ENCODE results near the gene NUDT14. TPM values are rescaled to one million over a fixed set of nuclear protein-coding genes. Genes with fewer than 3 reads are reported as not detected.

NUDT14 gene
- total and polyA plus RNA-seq, 2 experiments from 2014 or later, result 14.8 to 38.4 TPM

DNA sequence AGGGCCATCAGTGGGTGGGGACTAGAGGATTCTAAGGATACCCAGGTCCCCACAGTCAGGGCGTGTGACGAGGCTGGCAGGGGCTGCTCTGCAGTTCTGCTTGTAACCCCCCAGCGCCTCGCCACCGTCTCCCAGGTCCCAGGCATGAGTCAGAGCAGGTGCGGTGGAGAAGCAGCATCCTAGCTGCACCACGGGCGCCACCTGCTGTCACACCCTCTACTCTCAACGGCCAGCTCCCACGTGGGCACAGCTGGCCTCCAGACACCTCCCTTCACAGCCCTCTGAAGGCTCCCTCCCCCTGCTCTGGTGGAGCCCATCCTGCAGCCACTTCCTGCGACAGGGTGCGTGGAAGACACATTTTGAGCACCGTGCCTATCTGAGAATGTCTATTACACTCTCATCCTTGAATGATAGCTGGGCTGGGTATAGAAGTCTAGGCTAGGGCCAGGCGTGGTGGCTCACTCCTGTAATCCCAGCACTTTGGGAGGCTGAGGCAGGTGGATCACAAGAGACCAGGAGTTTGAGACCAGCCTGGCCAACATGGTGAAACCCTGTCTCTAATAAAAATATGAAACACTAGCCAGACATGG lies 6.9 kb upstream of the NUDT14 start:
- TF ChIP-seq, protein P1, sequence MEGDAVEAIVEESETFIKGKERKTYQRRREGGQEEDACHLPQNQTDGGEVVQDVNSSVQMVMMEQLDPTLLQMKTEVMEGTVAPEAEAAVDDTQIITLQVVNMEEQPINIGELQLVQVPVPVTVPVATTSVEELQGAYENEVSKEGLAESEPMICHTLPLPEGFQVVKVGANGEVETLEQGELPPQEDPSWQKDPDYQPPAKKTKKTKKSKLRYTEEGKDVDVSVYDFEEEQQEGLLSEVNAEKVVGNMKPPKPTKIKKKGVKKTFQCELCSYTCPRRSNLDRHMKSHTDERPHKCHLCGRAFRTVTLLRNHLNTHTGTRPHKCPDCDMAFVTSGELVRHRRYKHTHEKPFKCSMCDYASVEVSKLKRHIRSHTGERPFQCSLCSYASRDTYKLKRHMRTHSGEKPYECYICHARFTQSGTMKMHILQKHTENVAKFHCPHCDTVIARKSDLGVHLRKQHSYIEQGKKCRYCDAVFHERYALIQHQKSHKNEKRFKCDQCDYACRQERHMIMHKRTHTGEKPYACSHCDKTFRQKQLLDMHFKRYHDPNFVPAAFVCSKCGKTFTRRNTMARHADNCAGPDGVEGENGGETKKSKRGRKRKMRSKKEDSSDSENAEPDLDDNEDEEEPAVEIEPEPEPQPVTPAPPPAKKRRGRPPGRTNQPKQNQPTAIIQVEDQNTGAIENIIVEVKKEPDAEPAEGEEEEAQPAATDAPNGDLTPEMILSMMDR (conservative IDR thresholded peaks at IDR 0.05; ENCODE audit: low read depth in 2 of 2), result peak; percentile 12 to 76; a peak in 3 of 4 replicates
- TF ChIP-seq STAT1 (IDR thresholded peaks at IDR 0.05; ENCODE audit: unreplicated experiment), result no peak
- no peak for TF ChIP-seq POLR2AphosphoS5 (IDR thresholded peaks at IDR 0.05; ENCODE audit: low read depth)
- TF ChIP-seq JUNB (IDR thresholded peaks at IDR 0.05; ENCODE audit: unreplicated experiment), result no peak
- no peak for TF ChIP-seq ZNF114 (CRISPR knock-in tag; IDR thresholded peaks at IDR 0.05)
- no peaks in the 10 kb centered on the region for H3K4me1 ChIP-seq (ENCODE audit: insufficient read depth)
- H4K20me1 ChIP-seq (replicated peaks; ENCODE audit: insufficient read depth), result no peaks in the 10 kb centered on the region
- no peak overlapping the region for H3K4me3 Mint-ChIP-seq
- H3K4me2 ChIP-seq, result no peak overlapping the region
- H3K27me3 Mint-ChIP-seq (ENCODE audit: insufficient read depth, low read depth, poor library complexity), result peaks cover 18% of the 10 kb centered on the region
- H3K9me2 ChIP-seq (ENCODE audit: insufficient read depth), result no peaks in the 10 kb centered on the region
- no peaks in the 10 kb centered on the region for H3K36me3 Mint-ChIP-seq (ENCODE audit: low read depth)
- no peaks in the 10 kb centered on the region for H3K79me2 ChIP-seq (replicated peaks; ENCODE audit: insufficient read depth)
- H3K4me1 Mint-ChIP-seq, result peaks cover 5% of the 10 kb centered on the region
- no peak overlapping the region for H3K27ac ChIP-seq (ENCODE audit: low read depth)
- no peaks in the 10 kb centered on the region for H3F3A ChIP-seq (replicated peaks; ENCODE audit: low read depth)
- H3K27me3 ChIP-seq (ENCODE audit: insufficient read depth), result no peaks in the 10 kb centered on the region
- peaks cover 10% of the 10 kb centered on the region for H3K9me3 Mint-ChIP-seq
- no peak overlapping the region for H3K4me3 ChIP-seq
- no peak overlapping the region for H3K27ac Mint-ChIP-seq
- H3K36me3 ChIP-seq (ENCODE audit: insufficient read depth), result no peaks in the 10 kb centered on the region
- DNase-seq (ENCODE audit: low spot score), result no peak
- peak; percentile 33 for ATAC-seq
- no peak overlapping the region for H2AFZ ChIP-seq

DNA sequence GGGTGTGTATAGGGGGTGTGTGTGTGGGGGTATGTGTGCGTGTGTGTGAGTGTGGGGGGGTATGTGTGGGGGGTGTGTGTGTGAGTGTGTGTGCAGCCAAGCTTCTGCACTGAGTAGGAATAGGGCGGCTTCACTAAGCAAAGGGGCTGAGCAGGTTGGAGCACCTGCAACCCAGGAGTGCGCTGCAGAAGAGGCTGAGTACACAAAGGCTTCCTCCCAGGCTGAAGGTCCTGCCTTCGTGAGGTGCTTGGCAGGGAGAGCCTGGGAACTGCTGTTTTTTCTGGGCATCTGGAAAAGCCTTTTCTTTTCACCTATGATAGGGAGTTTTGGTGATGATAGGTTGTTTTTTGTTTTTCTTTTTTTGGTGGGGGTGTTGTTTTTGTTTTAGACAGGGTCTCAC lies 6.0 kb upstream of the NUDT14 start:
- no peak overlapping the region for H3K27ac Mint-ChIP-seq
- H3K36me3 ChIP-seq (ENCODE audit: insufficient read depth), result no peaks in the 10 kb centered on the region
- H3K4me3 Mint-ChIP-seq, result no peak overlapping the region
- H3K79me2 ChIP-seq (replicated peaks; ENCODE audit: insufficient read depth), result no peaks in the 10 kb centered on the region
- no peaks in the 10 kb centered on the region for H3F3A ChIP-seq (replicated peaks; ENCODE audit: low read depth)
- H3K36me3 Mint-ChIP-seq (ENCODE audit: low read depth), result no peaks in the 10 kb centered on the region
- peaks cover 22% of the 10 kb centered on the region for H3K27me3 Mint-ChIP-seq (ENCODE audit: insufficient read depth, low read depth, poor library complexity)
- no peak overlapping the region for H2AFZ ChIP-seq
- H4K20me1 ChIP-seq (replicated peaks; ENCODE audit: insufficient read depth), result no peaks in the 10 kb centered on the region
- no peaks in the 10 kb centered on the region for H3K4me1 ChIP-seq (ENCODE audit: insufficient read depth)
- H3K9me2 ChIP-seq (ENCODE audit: insufficient read depth), result no peaks in the 10 kb centered on the region
- H3K27ac ChIP-seq (ENCODE audit: low read depth), result no peak overlapping the region
- no peak overlapping the region for H3K4me3 ChIP-seq
- no peak overlapping the region for H3K4me2 ChIP-seq
- peaks cover 5% of the 10 kb centered on the region for H3K4me1 Mint-ChIP-seq
- H3K27me3 ChIP-seq (ENCODE audit: insufficient read depth), result 0 out of 2 replicates have a peak, but pooled peaks cover 3% of the 10 kb centered on the region
- no peak for ATAC-seq
- no peak for DNase-seq (ENCODE audit: low spot score)
- peaks cover 10% of the 10 kb centered on the region for H3K9me3 Mint-ChIP-seq
- TF ChIP-seq, protein P1 (conservative IDR thresholded peaks at IDR 0.05; ENCODE audit: low read depth in 2 of 2), result no peak
- TF ChIP-seq, protein P2, sequence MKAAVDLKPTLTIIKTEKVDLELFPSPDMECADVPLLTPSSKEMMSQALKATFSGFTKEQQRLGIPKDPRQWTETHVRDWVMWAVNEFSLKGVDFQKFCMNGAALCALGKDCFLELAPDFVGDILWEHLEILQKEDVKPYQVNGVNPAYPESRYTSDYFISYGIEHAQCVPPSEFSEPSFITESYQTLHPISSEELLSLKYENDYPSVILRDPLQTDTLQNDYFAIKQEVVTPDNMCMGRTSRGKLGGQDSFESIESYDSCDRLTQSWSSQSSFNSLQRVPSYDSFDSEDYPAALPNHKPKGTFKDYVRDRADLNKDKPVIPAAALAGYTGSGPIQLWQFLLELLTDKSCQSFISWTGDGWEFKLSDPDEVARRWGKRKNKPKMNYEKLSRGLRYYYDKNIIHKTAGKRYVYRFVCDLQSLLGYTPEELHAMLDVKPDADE (IDR thresholded peaks at IDR 0.05), result no peak
- TF ChIP-seq STAT1 (IDR thresholded peaks at IDR 0.05; ENCODE audit: unreplicated experiment) (no peak), ZNF114 (CRISPR knock-in tag; IDR thresholded peaks at IDR 0.05) (no peak), EZH2 (IDR thresholded peaks at IDR 0.05; ENCODE audit: low read depth, unreplicated experiment) (no peak), ZNF331 (CRISPR knock-in tag; IDR thresholded peaks at IDR 0.05; ENCODE audit: low read depth) (no peak), CREB1 (CRISPR knock-in tag; IDR thresholded peaks at IDR 0.05; ENCODE audit: low read depth) (no peak), POLR2AphosphoS5 (IDR thresholded peaks at IDR 0.05; ENCODE audit: low read depth) (no peak), JUNB (IDR thresholded peaks at IDR 0.05; ENCODE audit: unreplicated experiment) (no peak), NANOG (IDR thresholded peaks at IDR 0.05; ENCODE audit: borderline replicate concordance) (no peak), EZH2phosphoT487 (IDR thresholded peaks at IDR 0.05; ENCODE audit: unreplicated experiment) (no peak)
- TF ChIP-seq, protein P3, sequence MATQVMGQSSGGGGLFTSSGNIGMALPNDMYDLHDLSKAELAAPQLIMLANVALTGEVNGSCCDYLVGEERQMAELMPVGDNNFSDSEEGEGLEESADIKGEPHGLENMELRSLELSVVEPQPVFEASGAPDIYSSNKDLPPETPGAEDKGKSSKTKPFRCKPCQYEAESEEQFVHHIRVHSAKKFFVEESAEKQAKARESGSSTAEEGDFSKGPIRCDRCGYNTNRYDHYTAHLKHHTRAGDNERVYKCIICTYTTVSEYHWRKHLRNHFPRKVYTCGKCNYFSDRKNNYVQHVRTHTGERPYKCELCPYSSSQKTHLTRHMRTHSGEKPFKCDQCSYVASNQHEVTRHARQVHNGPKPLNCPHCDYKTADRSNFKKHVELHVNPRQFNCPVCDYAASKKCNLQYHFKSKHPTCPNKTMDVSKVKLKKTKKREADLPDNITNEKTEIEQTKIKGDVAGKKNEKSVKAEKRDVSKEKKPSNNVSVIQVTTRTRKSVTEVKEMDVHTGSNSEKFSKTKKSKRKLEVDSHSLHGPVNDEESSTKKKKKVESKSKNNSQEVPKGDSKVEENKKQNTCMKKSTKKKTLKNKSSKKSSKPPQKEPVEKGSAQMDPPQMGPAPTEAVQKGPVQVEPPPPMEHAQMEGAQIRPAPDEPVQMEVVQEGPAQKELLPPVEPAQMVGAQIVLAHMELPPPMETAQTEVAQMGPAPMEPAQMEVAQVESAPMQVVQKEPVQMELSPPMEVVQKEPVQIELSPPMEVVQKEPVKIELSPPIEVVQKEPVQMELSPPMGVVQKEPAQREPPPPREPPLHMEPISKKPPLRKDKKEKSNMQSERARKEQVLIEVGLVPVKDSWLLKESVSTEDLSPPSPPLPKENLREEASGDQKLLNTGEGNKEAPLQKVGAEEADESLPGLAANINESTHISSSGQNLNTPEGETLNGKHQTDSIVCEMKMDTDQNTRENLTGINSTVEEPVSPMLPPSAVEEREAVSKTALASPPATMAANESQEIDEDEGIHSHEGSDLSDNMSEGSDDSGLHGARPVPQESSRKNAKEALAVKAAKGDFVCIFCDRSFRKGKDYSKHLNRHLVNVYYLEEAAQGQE (IDR thresholded peaks at IDR 0.05; ENCODE audit: unreplicated experiment), result no peak
